Smooth muscle cell of the pulmonary artery (primary cell): Measurements from ENCODE around the gene BRD2. TPM values are rescaled to one million over a fixed set of nuclear protein-coding genes. Genes with fewer than 3 reads are reported as not detected.

ENCODE experiments used
- total RNA-seq: library from RNA; depleted of rRNA; stranded (reverse); fragments of >200 nt; gene quantifications from 2 replicates; pipeline ENCODE4 v1.2.3, GENCODE V29; 2014

The BRD2 gene
- 84.5 and 93.0 TPM in 2 replicates for total RNA-seq

DNA sequence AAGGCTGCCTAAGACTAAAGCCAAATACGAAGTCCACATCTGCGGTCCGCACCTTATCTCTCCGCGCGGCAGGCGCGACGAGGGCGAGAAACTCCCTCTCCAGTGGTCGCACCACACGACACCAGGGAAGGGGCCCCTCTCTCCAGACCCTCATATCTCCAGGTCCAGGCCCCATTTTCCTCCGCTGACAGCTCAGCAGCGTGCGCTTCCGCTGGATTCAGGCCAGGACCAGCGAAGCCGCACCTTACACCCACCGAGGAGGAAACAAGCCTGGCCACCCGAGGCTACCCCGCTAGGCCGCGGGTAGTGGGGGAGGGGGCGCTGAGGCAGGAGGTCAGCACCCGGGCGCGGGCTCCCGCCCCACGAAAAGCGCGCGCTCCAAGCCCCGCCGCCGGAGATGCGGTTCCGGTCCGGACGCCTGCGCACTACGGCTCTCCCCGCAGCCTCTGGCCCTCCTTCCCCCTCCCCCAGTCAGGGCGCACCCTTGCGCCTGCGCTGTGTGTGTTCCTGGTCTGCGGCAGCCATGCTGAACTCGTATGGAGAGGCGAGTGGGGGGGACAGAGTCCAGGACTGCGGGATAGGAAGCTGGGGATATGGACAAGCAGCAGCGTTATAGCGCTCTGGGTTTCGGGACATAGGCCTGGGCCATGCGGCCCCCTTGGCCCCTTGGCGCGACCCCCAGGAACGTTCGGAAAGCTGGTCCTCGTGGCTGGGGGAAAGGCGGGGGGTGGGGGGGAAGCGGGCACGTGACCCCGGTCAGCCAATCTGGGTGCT is at the start of gene BRD2:
Gene BRD2, plus strand, starts transcription at position 502 of the 774 bp plus-strand sequence. CDS start 4,305 bp downstream, outside the sequence.

DNA sequence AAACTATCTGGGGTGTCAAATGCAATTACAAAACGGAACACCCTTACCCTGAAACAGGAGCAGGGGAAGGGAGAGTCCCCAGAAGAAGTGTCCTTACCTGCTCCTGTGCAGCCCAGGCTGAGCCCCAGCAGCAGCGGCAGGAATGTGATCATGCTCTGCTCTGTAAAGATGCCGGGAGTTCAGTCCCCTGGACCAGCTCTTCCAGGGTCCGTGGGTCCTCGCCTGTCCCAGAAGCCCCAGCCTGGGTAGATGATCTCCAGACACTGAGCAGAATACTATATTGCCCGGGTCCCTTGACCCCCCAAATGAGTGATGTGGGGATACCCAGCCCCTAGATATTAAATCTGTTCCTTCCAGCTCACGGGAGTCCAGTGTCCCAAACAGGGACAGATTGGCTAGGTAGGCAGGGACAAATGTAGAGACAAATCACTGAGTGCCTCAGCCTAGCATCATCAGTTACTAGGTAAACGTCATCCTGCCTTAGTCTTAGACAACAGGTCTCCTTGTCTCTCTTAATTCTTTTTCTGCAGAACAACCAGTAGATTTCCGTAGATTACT is 27.7 kb upstream of the BRD2 start, which contains the start of gene HLA-DMB:
Gene HLA-DMB, minus strand, starts transcription at position 373 of the 558 bp plus-strand sequence. Its CDS starts 221 bp downstream, at position 152.

GRCh38 chr6:32952817-32953739 is 15.3 kb upstream of the BRD2 start, which contains the start of gene HLA-DMA:
TSS of gene HLA-DMA (minus strand) at chr6:32953097. CDS start at chr6:32953036, 61 bp downstream.

DNA sequence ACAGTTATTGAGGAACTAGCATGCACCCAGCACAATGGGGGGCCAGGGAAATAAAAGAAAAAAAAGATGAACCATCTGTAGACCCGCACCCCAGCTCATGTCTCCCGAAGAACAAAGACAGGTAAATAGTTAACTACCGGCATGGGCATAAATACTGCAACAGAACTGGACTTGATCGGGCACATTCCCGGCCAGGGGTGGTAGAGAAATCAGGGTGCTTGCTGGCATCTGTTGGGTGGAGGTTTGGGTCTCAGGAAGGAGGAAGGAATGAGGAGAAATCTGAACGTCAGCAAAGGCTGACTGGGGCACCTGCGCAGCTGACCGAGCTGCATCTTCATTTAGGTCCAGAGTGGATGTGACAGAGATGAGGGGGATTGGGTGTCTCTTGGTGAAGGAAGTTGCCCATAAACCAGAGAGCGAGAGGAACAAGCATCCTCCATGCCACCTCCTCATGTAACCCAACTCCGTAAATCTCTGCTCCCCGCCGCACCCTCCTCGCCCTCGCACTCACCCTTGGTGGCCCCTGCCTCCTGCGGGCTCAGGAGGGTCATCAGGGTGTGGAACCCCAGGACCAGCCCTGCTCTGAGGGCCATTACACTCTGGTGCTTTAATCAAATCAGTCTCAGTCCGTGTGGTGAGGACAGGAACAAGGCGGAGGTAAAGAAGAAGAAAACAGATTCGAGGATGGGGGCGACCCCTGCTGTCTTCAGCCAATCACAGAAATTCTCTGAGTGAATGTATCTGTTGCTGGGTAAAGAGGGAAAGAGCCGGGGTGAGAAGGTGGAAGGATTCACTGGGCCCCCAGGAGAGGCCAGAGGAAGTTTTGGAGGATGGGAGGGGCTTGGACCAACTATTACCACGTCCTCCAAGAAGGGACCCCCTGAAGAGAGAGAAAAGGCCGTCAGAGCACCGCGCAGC is 40.8 kb downstream of the BRD2 start, which contains the start of gene HLA-DOA:
Gene HLA-DOA, minus strand, starts transcription at position 648 of the 918 bp plus-strand sequence.

Other genes starting within 250 kb of the BRD2 start
- gene HLA-DQA2, start 227.2 kb upstream of the BRD2 start, total RNA-seq: not detected in 2 replicates
- not detected in 2 replicates for gene HLA-DQB2, start 205.1 kb upstream of the BRD2 start, total RNA-seq
- gene HLA-DOB, start 151.6 kb upstream of the BRD2 start, total RNA-seq: 0.10 and 0.20 TPM in 2 replicates
- 19.5 and 33.5 TPM in 2 replicates for gene TAP2, start 129.9 kb upstream of the BRD2 start, total RNA-seq
- 33.5 and 35.4 TPM in 2 replicates for gene PSMB8, start 124.5 kb upstream of the BRD2 start, total RNA-seq
- gene TAP1, start 114.9 kb upstream of the BRD2 start, total RNA-seq: 41.1 and 52.4 TPM in 2 replicates
- 13.4 and 23.3 TPM in 2 replicates for gene PSMB9, start 114.4 kb upstream of the BRD2 start, total RNA-seq
- 0.07 and 0.59 TPM in 2 replicates for gene HLA-DMB, start 27.6 kb upstream of the BRD2 start, total RNA-seq
- gene HLA-DMA, start 15.5 kb upstream of the BRD2 start, total RNA-seq: 3.3 and 8.5 TPM in 2 replicates
- gene HLA-DOA, start 41.0 kb downstream of the BRD2 start, total RNA-seq: 2.1 TPM in 1 of 2 replicates, not detected in the other
- 0.17 and 3.8 TPM in 2 replicates for gene HLA-DPA1, start 105.1 kb downstream of the BRD2 start, total RNA-seq
- gene HLA-DPB1, start 107.4 kb downstream of the BRD2 start, total RNA-seq: 2.8 and 19.5 TPM in 2 replicates
- 0.13 and 0.83 TPM in 2 replicates for gene COL11A2, start 223.9 kb downstream of the BRD2 start, total RNA-seq
- 32.2 and 34.4 TPM in 2 replicates for gene RXRB, start 232.1 kb downstream of the BRD2 start, total RNA-seq
- 158 and 190 TPM in 2 replicates for gene SLC39A7, start 232.3 kb downstream of the BRD2 start, total RNA-seq
- gene HSD17B8, start 236.1 kb downstream of the BRD2 start, total RNA-seq: 4.2 and 5.4 TPM in 2 replicates
- 33.2 and 33.3 TPM in 2 replicates for gene RING1, start 239.9 kb downstream of the BRD2 start, total RNA-seq